Measurements from ENCODE around the gene TDRD5.
"Not testable (repeated sequence)": the region's sequence is repeated elsewhere in the genome, so short reads cannot be mapped to it uniquely, and the experiment has no call there.

TDRD5 gene

GRCh38 chr1:179612361-179612760, 20.7 kb downstream of the TDRD5 start:
- no peaks in the 10 kb centered on the region for H3K36me3 ChIP-seq (ENCODE audit: insufficient read depth, low read length)
- H3K4me1 ChIP-seq (ENCODE audit: insufficient read depth, low read length), result no peaks in the 10 kb centered on the region
- H3K27ac ChIP-seq (ENCODE audit: low read depth, low read length), result no peak overlapping the region
- H3K9ac ChIP-seq (ENCODE audit: low read length), result no peak overlapping the region
- H3K27me3 ChIP-seq (ENCODE audit: control insufficient read depth in 1 of 2, insufficient read depth in 2 of 2, low read length in 2 of 2), result no peaks in the 10 kb centered on the region
- no peak overlapping the region for H3K4me3 ChIP-seq (ENCODE audit: low read depth in 1 of 2, low read length in 2 of 2)
- H3K9me3 ChIP-seq (ENCODE audit: low read length), result no peaks in the 10 kb centered on the region

GRCh38 chr1:179630719-179631118, 39.1 kb downstream of the TDRD5 start:
- no peak overlapping the region for H3K9ac ChIP-seq (ENCODE audit: low read length)
- H3K4me1 ChIP-seq (ENCODE audit: insufficient read depth, low read length), result no peaks in the 10 kb centered on the region
- H3K27me3 ChIP-seq (ENCODE audit: control insufficient read depth in 1 of 2, insufficient read depth in 2 of 2, low read length in 2 of 2), result no peaks in the 10 kb centered on the region

GRCh38 chr1:179632868-179633267, 41.2 kb downstream of the TDRD5 start:
- Histone ChIP-seq H3K27me3 (ENCODE audit: control insufficient read depth in 1 of 2, insufficient read depth in 2 of 2, low read length in 2 of 2) (no peaks in the 10 kb centered on the region), H3K27ac (ENCODE audit: low read depth, low read length) (no peak overlapping the region), H3K9me3 (ENCODE audit: low read length) (no peaks in the 10 kb centered on the region), H3K4me1 (ENCODE audit: insufficient read depth, low read length) (no peaks in the 10 kb centered on the region), H3K4me3 (ENCODE audit: low read depth in 1 of 2, low read length in 2 of 2) (no peak overlapping the region), H3K9ac (ENCODE audit: low read length) (no peak overlapping the region), H3K36me3 (ENCODE audit: insufficient read depth, low read length) (no peaks in the 10 kb centered on the region)

More at GRCh38 chr1:179630719-179631118, 39.1 kb downstream of the TDRD5 start:
- Histone ChIP-seq H3K9me3 (ENCODE audit: low read length) (no peaks in the 10 kb centered on the region), H3K4me3 (ENCODE audit: low read depth in 1 of 2, low read length in 2 of 2) (no peak overlapping the region), H3K36me3 (ENCODE audit: insufficient read depth, low read length) (no peaks in the 10 kb centered on the region), H3K27ac (ENCODE audit: low read depth, low read length) (no peak overlapping the region)

GRCh38 chr1:179637211-179637860, 45.7 kb downstream of the TDRD5 start:
- Histone ChIP-seq H3K27me3 (ENCODE audit: control insufficient read depth in 1 of 2, insufficient read depth in 2 of 2, low read length in 2 of 2) (no peaks in the 10 kb centered on the region), H3K27ac (ENCODE audit: low read depth, low read length) (no peak overlapping the region), H3K4me1 (ENCODE audit: insufficient read depth, low read length) (no peaks in the 10 kb centered on the region), H3K36me3 (ENCODE audit: insufficient read depth, low read length) (no peaks in the 10 kb centered on the region), H3K9ac (ENCODE audit: low read length) (no peak overlapping the region), H3K9me3 (ENCODE audit: low read length) (no peaks in the 10 kb centered on the region), H3K4me3 (ENCODE audit: low read depth in 1 of 2, low read length in 2 of 2) (no peak overlapping the region)

GRCh38 chr1:179661018-179661417, 69.4 kb downstream of the TDRD5 start:
- H3K27ac ChIP-seq (ENCODE audit: low read depth, low read length), result no peak overlapping the region
- no peaks in the 10 kb centered on the region for H3K4me1 ChIP-seq (ENCODE audit: insufficient read depth, low read length)
- H3K27me3 ChIP-seq (ENCODE audit: control insufficient read depth in 1 of 2, insufficient read depth in 2 of 2, low read length in 2 of 2), result no peaks in the 10 kb centered on the region
- no peak overlapping the region for H3K4me3 ChIP-seq (ENCODE audit: low read depth in 1 of 2, low read length in 2 of 2)
- H3K9ac ChIP-seq (ENCODE audit: low read length), result no peak overlapping the region
- no peaks in the 10 kb centered on the region for H3K36me3 ChIP-seq (ENCODE audit: insufficient read depth, low read length)
- no peaks in the 10 kb centered on the region for H3K9me3 ChIP-seq (ENCODE audit: low read length)

- Histone ChIP-seq H3K36me3 (ENCODE audit: insufficient read depth, low read length) (no peaks in the 10 kb centered on the region), H3K4me3 (ENCODE audit: low read depth in 1 of 2, low read length in 2 of 2) (no peak overlapping the region), H3K4me1 (ENCODE audit: insufficient read depth, low read length) (no peaks in the 10 kb centered on the region), H3K9me3 (ENCODE audit: low read length) (no peaks in the 10 kb centered on the region), H3K9ac (ENCODE audit: low read length) (no peak overlapping the region), H3K27ac (ENCODE audit: low read depth, low read length) (no peak overlapping the region), H3K27me3 (ENCODE audit: control insufficient read depth in 1 of 2, insufficient read depth in 2 of 2, low read length in 2 of 2) (no peaks in the 10 kb centered on the region)
Measured at GRCh38 chr1:179663810-179664209, 72.2 kb downstream of the TDRD5 start.

- Histone ChIP-seq H3K4me1 (ENCODE audit: insufficient read depth, low read length) (no peaks in the 10 kb centered on the region), H3K9me3 (ENCODE audit: low read length) (no peaks in the 10 kb centered on the region), H3K36me3 (ENCODE audit: insufficient read depth, low read length) (no peaks in the 10 kb centered on the region), H3K4me3 (ENCODE audit: low read depth in 1 of 2, low read length in 2 of 2) (no peak overlapping the region), H3K27me3 (ENCODE audit: control insufficient read depth in 1 of 2, insufficient read depth in 2 of 2, low read length in 2 of 2) (no peaks in the 10 kb centered on the region), H3K9ac (ENCODE audit: low read length) (no peak overlapping the region), H3K27ac (ENCODE audit: low read depth, low read length) (no peak overlapping the region)
Measured at GRCh38 chr1:179677882-179678281, 86.2 kb downstream of the TDRD5 start.

- not testable (repeated sequence) for H3K27ac ChIP-seq (ENCODE audit: low read depth, low read length); H3K9me3 ChIP-seq (ENCODE audit: low read length); H3K4me1 ChIP-seq (ENCODE audit: insufficient read depth, low read length); H3K9ac ChIP-seq (ENCODE audit: low read length); H3K36me3 ChIP-seq (ENCODE audit: insufficient read depth, low read length); H3K4me3 ChIP-seq (ENCODE audit: low read depth in 1 of 2, low read length in 2 of 2); H3K27me3 ChIP-seq (ENCODE audit: control insufficient read depth in 1 of 2, insufficient read depth in 2 of 2, low read length in 2 of 2)
Measured at GRCh38 chr1:179694530-179694929, 102.9 kb downstream of the TDRD5 start.

- no peaks in the 10 kb centered on the region for H3K4me1 ChIP-seq (ENCODE audit: insufficient read depth, low read length)
- no peak overlapping the region for H3K27ac ChIP-seq (ENCODE audit: low read depth, low read length)
- H3K9me3 ChIP-seq (ENCODE audit: low read length), result no peaks in the 10 kb centered on the region
- no peaks in the 10 kb centered on the region for H3K36me3 ChIP-seq (ENCODE audit: insufficient read depth, low read length)
- H3K4me3 ChIP-seq (ENCODE audit: low read depth in 1 of 2, low read length in 2 of 2), result no peak overlapping the region
- H3K9ac ChIP-seq (ENCODE audit: low read length), result no peak overlapping the region
- no peaks in the 10 kb centered on the region for H3K27me3 ChIP-seq (ENCODE audit: control insufficient read depth in 1 of 2, insufficient read depth in 2 of 2, low read length in 2 of 2)
Measured at GRCh38 chr1:179702946-179703539, 111.4 kb downstream of the TDRD5 start.

GRCh38 chr1:179706339-179706941, 114.8 kb downstream of the TDRD5 start:
- H3K36me3 ChIP-seq (ENCODE audit: insufficient read depth, low read length), result no peaks in the 10 kb centered on the region
- H3K27ac ChIP-seq (ENCODE audit: low read depth, low read length), result no peak overlapping the region
- H3K9ac ChIP-seq (ENCODE audit: low read length), result no peak overlapping the region

GRCh38 chr1:179707406-179707805, 115.8 kb downstream of the TDRD5 start:
- Histone ChIP-seq H3K27me3 (ENCODE audit: control insufficient read depth in 1 of 2, insufficient read depth in 2 of 2, low read length in 2 of 2) (no peaks in the 10 kb centered on the region), H3K9me3 (ENCODE audit: low read length) (no peaks in the 10 kb centered on the region)

More at GRCh38 chr1:179706339-179706941, 114.8 kb downstream of the TDRD5 start:
- Histone ChIP-seq H3K27me3 (ENCODE audit: control insufficient read depth in 1 of 2, insufficient read depth in 2 of 2, low read length in 2 of 2) (no peaks in the 10 kb centered on the region), H3K4me1 (ENCODE audit: insufficient read depth, low read length) (peaks cover 13% of the 10 kb centered on the region), H3K9me3 (ENCODE audit: low read length) (no peaks in the 10 kb centered on the region), H3K4me3 (ENCODE audit: low read depth in 1 of 2, low read length in 2 of 2) (no peak overlapping the region)

More at GRCh38 chr1:179707406-179707805, 115.8 kb downstream of the TDRD5 start:
- Histone ChIP-seq H3K27ac (ENCODE audit: low read depth, low read length) (no peak overlapping the region), H3K9ac (ENCODE audit: low read length) (no peak overlapping the region), H3K4me3 (ENCODE audit: low read depth in 1 of 2, low read length in 2 of 2) (no peak overlapping the region), H3K4me1 (ENCODE audit: insufficient read depth, low read length) (peaks cover 13% of the 10 kb centered on the region), H3K36me3 (ENCODE audit: insufficient read depth, low read length) (no peaks in the 10 kb centered on the region)
